ENCODE results near the gene KDM3B. TPM values are rescaled to one million over a fixed set of nuclear protein-coding genes. Genes with fewer than 3 reads are reported as not detected.

KDM3B gene
- total and polyA plus RNA-seq, 9 of the 15 experiments (the other 6 are each of a cell fraction or from before 2014, with no cell fraction given) = 13.8 to 62.8 (median 41.9) TPM

DNA sequence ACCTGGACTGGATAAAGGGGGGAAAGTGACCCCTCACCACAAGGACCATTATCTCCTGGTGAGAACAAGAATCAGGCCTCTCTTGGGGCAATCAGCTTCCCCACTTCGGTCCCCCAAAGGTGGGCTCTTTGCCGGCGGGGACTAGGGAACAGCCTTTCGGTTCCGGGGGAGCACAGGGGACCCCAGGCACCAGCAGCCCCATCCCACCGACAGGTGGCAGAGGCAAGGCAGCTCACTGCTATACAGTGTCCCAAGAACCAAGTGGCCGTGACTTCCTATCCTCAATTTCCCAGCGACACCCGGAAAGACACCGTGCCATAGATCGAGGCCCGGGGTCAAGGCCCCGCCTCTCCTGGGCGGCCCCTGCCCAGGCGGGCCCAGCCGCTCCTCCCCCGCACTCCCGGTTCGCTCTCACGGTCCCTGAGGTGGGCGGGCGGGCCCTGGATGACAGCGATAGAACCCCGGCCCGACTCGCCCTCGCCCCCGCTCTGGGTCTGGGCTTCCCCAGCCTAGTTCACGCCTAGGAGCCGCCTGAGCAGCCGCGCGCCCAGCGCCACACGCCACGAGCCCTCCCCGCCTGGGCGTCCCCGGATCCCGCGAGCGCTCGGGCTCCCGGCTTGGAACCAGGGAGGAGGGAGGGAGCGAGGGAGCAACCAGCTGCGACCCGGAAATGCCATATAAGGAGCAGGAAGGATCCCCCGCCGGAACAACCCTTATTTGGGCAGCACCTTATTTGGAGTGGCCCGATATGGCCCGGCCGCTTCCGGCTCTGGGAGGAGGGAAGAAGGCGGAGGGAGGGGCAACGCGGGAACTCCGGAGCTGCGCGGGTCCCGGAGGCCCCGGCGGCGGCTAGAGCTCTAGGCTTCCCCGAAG, 112.1 kb downstream of the KDM3B start (continued):
- TF ChIP-seq, protein P1, sequence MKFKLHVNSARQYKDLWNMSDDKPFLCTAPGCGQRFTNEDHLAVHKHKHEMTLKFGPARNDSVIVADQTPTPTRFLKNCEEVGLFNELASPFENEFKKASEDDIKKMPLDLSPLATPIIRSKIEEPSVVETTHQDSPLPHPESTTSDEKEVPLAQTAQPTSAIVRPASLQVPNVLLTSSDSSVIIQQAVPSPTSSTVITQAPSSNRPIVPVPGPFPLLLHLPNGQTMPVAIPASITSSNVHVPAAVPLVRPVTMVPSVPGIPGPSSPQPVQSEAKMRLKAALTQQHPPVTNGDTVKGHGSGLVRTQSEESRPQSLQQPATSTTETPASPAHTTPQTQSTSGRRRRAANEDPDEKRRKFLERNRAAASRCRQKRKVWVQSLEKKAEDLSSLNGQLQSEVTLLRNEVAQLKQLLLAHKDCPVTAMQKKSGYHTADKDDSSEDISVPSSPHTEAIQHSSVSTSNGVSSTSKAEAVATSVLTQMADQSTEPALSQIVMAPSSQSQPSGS (CRISPR knock-in tag; IDR thresholded peaks at IDR 0.05) = peak; percentile 32; the same call in 1 of the 2 replicates
- TF ChIP-seq, protein P2, sequence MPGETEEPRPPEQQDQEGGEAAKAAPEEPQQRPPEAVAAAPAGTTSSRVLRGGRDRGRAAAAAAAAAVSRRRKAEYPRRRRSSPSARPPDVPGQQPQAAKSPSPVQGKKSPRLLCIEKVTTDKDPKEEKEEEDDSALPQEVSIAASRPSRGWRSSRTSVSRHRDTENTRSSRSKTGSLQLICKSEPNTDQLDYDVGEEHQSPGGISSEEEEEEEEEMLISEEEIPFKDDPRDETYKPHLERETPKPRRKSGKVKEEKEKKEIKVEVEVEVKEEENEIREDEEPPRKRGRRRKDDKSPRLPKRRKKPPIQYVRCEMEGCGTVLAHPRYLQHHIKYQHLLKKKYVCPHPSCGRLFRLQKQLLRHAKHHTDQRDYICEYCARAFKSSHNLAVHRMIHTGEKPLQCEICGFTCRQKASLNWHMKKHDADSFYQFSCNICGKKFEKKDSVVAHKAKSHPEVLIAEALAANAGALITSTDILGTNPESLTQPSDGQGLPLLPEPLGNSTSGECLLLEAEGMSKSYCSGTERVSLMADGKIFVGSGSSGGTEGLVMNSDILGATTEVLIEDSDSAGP (CRISPR knock-in tag; IDR thresholded peaks at IDR 0.05) = no peak
- TF ChIP-seq HES1 (IDR thresholded peaks at IDR 0.05; ENCODE audit: low read depth) (no peak), CHD2 (IDR thresholded peaks at IDR 0.05; ENCODE audit: low read depth, low read length) (peak; percentile 93), SOX6 (IDR thresholded peaks at IDR 0.05) (no peak), KDM4B (IDR thresholded peaks at IDR 0.05; ENCODE audit: borderline replicate concordance in 2 of 2, low read depth in 1 of 2) (no peak), SAP30 (IDR thresholded peaks at IDR 0.05; ENCODE audit: borderline replicate concordance, insufficient read depth, low read depth, low read length, poor library complexity, severe bottlenecking) (peak; percentile 74), OTX1 (CRISPR knock-in tag; IDR thresholded peaks at IDR 0.05) (no peak), ATF4 (CRISPR knock-in tag; IDR thresholded peaks at IDR 0.05) (no peak; the same call in 1 of the 2 replicates), SNIP1 (IDR thresholded peaks at IDR 0.05; ENCODE audit: low read depth) (no peak), NCOR1 (IDR thresholded peaks at IDR 0.05) (peak; percentile 79), ETV6 (IDR thresholded peaks at IDR 0.05; ENCODE audit: borderline replicate concordance in 1 of 2, low read depth in 2 of 2, low read length in 1 of 2) (no peak), ETV6 (CRISPR knock-in tag; IDR thresholded peaks at IDR 0.05; ENCODE audit: borderline replicate concordance) (no peak), KLF1 (tag; IDR thresholded peaks at IDR 0.05) (peak; percentile 100), ZNF75A (CRISPR knock-in tag; IDR thresholded peaks at IDR 0.05) (no peak), SLC30A9 (CRISPR knock-in tag; IDR thresholded peaks at IDR 0.05) (no peak), ZBTB8A (IDR thresholded peaks at IDR 0.05; ENCODE audit: partially characterized antibody) (no peak), ZNF140 (CRISPR knock-in tag; IDR thresholded peaks at IDR 0.05) (no peak)
- TF ChIP-seq, protein P3, sequence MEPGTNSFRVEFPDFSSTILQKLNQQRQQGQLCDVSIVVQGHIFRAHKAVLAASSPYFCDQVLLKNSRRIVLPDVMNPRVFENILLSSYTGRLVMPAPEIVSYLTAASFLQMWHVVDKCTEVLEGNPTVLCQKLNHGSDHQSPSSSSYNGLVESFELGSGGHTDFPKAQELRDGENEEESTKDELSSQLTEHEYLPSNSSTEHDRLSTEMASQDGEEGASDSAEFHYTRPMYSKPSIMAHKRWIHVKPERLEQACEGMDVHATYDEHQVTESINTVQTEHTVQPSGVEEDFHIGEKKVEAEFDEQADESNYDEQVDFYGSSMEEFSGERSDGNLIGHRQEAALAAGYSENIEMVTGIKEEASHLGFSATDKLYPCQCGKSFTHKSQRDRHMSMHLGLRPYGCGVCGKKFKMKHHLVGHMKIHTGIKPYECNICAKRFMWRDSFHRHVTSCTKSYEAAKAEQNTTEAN (CRISPR knock-in tag; IDR thresholded peaks at IDR 0.05) = no peak
